Sciatic nerve (tissue), 2 donors: ENCODE measurements around the gene ADAMTS6. TPM values are rescaled to one million over a fixed set of nuclear protein-coding genes. Genes with fewer than 3 reads are reported as not detected.

Experiments used
- ATAC-seq: fragments of 200-7000 bp; cut with Tn5 transposase; one replicate; pipeline ENCODE4 v1.9.1; 2020; ENCODE audit warnings: mild to moderate bottlenecking, moderate library complexity
- DNase-seq: peaks from one replicate; pipeline ENCODE4 v3.0.0-alpha.2; 2020; ENCODE audit warnings: low spot score
- intact Hi-C: fragments of 100-400 bp; cut with DNase I; formaldehyde crosslinking; loops from one replicate; pipeline ENCODE4 v1.14.2; 2022
- total RNA-seq: library from RNA; stranded (reverse); fragmentation: NEBNext Ultra II Directional; extraction: Animal tissue kit (Norgen Biotek cat#: 25700); gene quantifications from one replicate; pipeline ENCODE4 v1.2.1, GENCODE V29; 2021
- donor health status: DM: no; HTN: no; CAD: no.
- donor health status: DM: no; HTN: no; CAD: no.

ADAMTS6 gene
- total RNA-seq, 1 donor from 2014 or later = 3.8 TPM

- DNase-seq (no peak), ATAC-seq (no peak)
- intact Hi-C loops = no loop called here
Observed at GRCh38 chr5:65320250-65320649, 161.5 kb downstream of the ADAMTS6 start.

DNA sequence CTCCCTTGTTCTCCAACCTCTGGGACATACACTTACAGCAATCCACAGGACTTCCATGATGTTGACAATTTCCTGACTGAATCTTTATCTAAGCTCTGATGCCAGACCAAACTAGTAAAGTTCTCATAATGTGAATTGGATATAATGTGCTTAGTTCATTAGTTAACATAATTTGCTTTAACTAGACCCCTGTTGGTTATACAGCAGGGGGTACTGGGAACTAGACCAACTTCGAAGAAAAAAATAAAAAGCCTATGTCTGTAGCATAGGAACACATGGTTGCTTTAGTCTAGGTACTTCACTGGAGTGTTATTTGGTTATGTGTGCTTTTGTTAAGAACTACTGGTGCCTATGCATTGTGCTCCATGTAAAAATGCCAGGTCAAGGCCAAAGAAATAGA, 173.8 kb downstream of the ADAMTS6 start:
- intact Hi-C loops = no loop called here
- no peak for DNase-seq
- ATAC-seq = no peak

- ATAC-seq = no peak
- DNase-seq = no peak
- intact Hi-C loops = no loop called here
Observed at GRCh38 chr5:65307088-65307487, 174.6 kb downstream of the ADAMTS6 start.

DNA sequence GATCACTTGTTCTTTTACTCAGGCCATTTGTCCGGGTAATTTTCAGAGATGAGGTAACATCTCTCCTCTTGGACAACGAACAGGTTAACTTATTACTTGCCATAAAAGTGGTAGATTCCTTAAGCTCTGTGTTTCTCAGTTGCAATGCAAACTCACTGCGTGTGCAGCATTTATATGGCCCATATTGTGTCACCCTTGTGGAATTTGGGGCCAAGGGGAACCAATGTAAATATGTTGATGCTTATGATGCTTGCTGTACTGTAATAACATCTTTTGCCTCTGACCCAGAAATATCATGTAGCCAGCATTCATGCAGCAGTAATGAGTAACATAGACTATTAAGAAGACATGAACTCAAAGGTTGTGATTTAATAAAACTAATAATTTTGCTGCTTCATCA, 175.8 kb downstream of the ADAMTS6 start:
- ATAC-seq (no peak), DNase-seq (no peak)
- intact Hi-C loops = no loop called here

GRCh38 chr5:65299861-65300260, 181.9 kb downstream of the ADAMTS6 start:
- DNase-seq (no peak), ATAC-seq (no peak)
- intact Hi-C loops = no loop called here

DNA sequence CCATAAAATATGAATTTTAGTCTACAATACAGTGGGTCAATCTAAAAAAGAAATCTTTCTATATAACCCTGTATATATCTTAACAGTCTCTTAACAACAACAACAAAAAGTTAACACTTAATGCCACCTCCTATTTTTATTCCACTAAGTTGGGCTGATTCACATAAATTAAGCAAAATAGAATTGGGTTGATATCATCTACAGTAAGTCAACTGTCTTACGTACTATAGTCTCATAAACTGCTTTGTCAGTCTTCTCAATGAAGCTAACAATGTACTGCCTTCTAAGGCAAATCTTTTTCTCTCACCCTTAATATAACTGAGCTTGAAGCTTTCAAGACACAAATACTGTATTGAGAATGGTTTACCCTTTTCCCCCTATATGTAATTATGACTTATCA, 185.7 kb downstream of the ADAMTS6 start:
- ATAC-seq (no peak), DNase-seq (no peak)
- intact Hi-C loops = no loop called here

GRCh38 chr5:65292196-65292595, 189.5 kb downstream of the ADAMTS6 start:
- no peak for DNase-seq
- ATAC-seq = no peak
- intact Hi-C loops = no loop called here

DNA sequence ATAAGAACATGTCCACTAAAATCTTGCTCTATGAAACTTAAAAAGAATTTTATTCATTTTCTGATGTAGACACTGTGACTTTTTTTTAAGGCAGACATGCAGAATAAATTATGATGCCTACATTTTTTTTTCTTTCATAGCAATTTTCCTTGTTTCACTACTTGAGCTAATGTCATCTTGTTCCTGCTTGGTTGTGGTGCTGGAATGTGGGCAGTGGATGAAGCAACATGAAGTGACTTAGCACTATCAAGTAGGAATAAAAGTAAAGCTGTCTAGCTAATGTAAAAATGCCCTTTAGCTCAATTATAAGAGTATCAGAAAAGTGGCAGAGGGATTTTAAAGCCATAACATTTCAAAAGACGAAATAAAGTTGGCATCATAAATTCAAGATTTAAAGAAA, 191.0 kb downstream of the ADAMTS6 start:
- DNase-seq (no peak), ATAC-seq (no peak)
- intact Hi-C loops = no loop called here

DNA sequence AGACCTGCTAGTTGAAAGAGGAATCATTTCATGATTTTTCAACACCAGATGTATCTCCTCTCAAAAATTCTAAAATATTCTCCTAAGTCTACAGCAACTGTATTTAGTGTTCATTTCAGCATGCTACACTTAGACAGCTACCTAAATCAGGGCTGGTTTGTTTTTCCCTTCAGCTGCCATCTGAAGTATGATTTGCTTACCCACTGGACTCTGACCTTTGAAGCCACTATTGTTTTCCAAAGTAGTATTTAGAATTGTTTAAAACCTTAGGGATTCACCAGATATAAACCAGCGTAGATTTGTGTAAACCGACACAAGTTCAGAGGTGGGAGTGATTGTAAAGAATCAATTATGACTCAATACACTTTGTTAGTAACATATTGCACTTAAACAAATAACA, 193.1 kb downstream of the ADAMTS6 start:
- intact Hi-C loops = no loop called here
- DNase-seq (no peak), ATAC-seq (no peak)

GRCh38 chr5:65279603-65280002, 202.1 kb downstream of the ADAMTS6 start:
- intact Hi-C loops = no loop called here
- ATAC-seq = no peak
- DNase-seq = no peak

GRCh38 chr5:65276178-65276890, 205.4 kb downstream of the ADAMTS6 start:
- no peak for DNase-seq
- ATAC-seq = no peak
- intact Hi-C loops = no loop called here

DNA sequence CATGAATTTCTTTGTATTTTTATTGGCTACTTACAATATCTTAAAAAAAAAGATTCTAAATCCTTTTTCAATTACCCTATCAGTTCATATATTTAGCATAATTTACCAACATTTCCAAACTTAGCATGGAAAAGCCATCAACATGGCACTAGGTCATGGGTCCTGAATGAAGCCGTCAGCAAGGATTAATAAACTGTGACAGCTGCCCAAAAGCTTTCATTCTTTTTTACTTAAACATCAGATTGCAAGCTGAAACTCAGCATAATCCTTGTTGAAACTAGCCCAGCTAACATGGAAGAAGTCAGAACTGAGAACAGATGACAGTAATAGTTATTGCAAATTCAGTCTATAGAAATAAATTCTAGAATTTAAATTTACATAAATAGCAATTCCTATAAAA, 209.8 kb downstream of the ADAMTS6 start:
- intact Hi-C loops = no loop called here
- ATAC-seq = no peak
- no peak for DNase-seq

DNA sequence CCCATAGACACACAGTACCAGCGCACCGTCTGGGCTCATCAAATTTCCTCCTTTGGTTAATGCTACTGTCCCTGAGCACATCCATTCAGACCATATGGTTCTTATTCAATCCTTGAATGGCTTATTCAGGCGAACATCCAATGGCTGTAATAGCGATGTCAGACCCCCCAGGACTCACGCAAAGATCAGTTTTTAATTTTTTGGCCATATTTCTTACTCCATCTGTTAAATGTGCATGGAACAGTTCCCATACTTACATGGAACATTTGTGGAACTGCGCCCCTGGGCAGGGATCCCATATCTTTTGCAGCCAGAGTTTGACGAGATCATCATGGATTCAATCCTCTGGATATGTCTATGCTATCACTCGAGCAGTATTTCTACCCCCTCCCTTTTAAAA, 213.2 kb downstream of the ADAMTS6 start:
- DNase-seq (no peak), ATAC-seq (no peak)
- intact Hi-C loops = no loop called here

DNA sequence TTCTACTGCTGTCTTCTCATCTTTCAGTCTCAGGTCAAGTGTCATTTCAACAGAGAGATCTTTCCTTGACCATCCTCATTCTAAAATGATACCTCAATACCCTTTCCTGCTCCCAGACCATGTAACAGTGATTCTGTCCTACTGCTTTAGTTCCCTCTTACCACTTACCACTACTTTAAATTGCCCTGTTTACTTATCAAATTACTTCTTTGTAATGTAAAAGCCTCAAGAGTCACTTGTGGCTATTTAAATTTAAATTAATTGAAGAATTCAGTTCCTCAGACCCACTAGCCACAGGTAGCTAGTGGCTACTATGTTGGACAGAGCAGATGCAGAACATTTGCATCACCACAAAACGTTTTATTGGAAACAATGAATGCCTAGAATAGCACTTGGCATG, 217.3 kb downstream of the ADAMTS6 start:
- no peak for ATAC-seq
- DNase-seq = no peak
- intact Hi-C loops = no loop called here

GRCh38 chr5:65263321-65263720, 218.4 kb downstream of the ADAMTS6 start:
- no peak for DNase-seq
- ATAC-seq = no peak
- intact Hi-C loops = no loop called here

DNA sequence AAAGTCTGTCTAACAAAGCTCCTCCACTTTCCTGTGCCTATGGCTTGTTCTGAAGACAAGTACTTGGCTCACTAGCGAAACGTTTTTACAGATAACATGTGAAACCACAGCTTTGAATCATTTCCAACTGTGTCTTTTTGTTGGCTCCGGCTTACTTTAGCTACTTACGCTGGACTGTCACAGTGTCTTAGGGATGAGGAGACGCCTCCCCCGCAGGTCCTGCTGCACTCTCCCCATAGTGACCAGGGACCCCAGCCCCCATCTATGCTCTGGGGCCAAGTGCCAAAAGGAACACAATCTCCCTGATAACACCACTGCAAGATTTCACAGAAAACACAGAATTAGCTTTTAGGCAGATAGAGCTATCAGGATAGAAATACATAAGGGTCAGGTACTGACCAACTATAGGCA, 219.1 kb downstream of the ADAMTS6 start:
- intact Hi-C loops = no loop called here
- ATAC-seq (peak; percentile 89), DNase-seq (no peak)

- no peak for ATAC-seq
- intact Hi-C loops = no loop called here
Observed at GRCh38 chr5:65262096-65262495, 219.6 kb downstream of the ADAMTS6 start.

DNA sequence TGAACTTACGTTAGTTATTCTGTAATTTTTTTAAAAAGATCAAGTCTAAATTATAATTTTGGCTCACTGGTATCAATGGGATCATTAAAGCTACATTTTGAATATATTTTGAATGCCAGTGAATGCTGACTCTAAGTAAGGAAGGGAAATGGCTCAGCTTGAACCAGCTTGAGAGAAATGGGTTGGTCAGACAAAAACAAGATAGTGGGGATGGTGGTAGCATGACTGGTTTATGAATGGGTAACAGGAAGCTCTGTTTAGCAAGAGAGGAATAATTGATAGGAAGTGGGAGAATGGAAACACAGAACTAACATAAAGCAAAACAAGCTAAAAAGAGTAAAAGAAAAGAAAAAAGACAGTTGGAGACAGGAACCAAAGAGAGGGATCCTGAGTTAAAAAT, 220.2 kb downstream of the ADAMTS6 start:
- intact Hi-C loops = no loop called here
- ATAC-seq = no peak
- DNase-seq = no peak

More at GRCh38 chr5:65262096-65262495, 219.6 kb downstream of the ADAMTS6 start:
- DNase-seq = peak; percentile 56

DNA sequence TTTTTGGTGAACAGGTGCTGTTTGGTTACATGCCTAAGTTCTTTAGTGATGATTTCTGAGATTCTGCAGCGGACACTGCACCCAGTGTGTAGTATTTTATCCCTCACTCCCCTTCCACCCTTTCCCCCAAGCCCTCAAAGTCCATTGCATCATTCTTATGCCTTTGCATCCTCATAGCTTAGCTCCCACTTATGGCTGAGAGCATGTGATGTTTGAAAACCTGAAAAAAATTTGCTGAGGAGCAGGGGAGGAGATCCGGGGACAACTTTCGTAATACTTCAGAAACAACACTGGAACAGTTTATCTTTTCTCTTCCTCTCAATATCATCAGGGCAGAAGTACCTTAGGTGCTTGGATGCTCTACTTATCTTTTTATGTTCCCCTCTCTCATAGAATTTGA, 226.4 kb downstream of the ADAMTS6 start:
- DNase-seq = no peak
- ATAC-seq = no peak
- intact Hi-C loops = no loop called here

DNA sequence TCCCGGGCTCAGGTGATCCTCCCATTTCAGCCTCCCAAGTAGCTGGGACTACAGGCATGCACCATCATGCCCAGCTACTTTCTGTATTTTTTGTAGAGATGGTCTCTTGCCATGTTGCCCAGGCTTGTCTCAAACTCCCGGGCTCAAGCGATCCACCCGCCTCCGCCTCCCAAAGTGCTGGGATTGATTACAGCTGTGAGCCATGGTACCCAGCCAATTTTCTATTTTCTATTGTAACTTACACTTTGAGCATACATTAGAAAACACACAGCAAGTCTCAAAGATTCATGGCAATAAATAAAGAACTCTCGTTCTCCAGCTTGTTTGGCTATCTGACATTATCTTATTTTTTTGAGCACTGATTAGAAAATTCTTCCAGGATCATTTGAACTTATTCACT, 228.7 kb downstream of the ADAMTS6 start:
- DNase-seq (no peak), ATAC-seq (no peak)
- intact Hi-C loops = no loop called here

DNA sequence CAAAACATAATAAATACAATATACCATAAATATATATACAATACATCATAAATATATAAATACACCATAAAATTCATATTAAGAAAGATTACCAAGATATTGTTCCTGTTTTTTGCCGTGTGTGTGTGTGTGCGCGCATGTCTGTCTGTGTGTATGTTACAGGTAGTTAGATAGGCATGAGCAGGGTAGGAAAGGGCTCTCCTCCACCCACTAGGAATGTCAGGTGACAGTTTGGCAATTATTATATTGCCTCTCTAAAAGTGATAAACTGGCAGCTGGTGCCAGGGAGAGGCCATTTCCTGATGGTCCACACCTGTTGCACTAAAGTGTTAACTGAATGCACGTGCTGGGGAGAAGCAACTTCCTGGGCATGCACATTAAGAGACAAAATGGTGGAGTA, 232.8 kb downstream of the ADAMTS6 start:
- ATAC-seq = no peak
- intact Hi-C loops = no loop called here
- DNase-seq = no peak
